ENCODE results near the gene NKAIN4. TPM values are rescaled to one million over a fixed set of nuclear protein-coding genes. Genes with fewer than 3 reads are reported as not detected.

Gene NKAIN4
- total and polyA plus RNA-seq, 8 donors: 1.1 to 18.1 (median 7.8) TPM; not detected in 1

- peak in 2 of 4 donors; percentile 71 to 76 for DNase-seq
- Histone ChIP-seq H3K36me3 (no peaks in the 10 kb centered on the region), H3K27me3 (peaks cover 3 to 79% of the 10 kb centered on the region in 2 donors)
These were observed 23.4 kb downstream of the NKAIN4 start for GRCh38 chr20:63230800-63231268.

GRCh38 chr20:63228806-63229205 is 25.5 kb downstream of the NKAIN4 start:
- peaks cover 3 to 59% of the 10 kb centered on the region in 2 donors for H3K27me3 ChIP-seq
- no peaks in the 10 kb centered on the region for H3K9me3 ChIP-seq
- H3K27ac ChIP-seq: no peak overlapping the region
- intact Hi-C loops (cut with DNase I): no loop called here
- DNase-seq: peak in 1 of 4 donors; percentile 17
- no peak overlapping the region for H3K4me3 ChIP-seq
- peaks cover 0 to 4% of the 10 kb centered on the region in 2 donors for H3K4me1 ChIP-seq
- no peak for TF ChIP-seq CTCF (IDR thresholded peaks at IDR 0.05)
- H3K36me3 ChIP-seq: no peaks in the 10 kb centered on the region
- ATAC-seq: no peak

More at GRCh38 chr20:63230800-63231268, 23.4 kb downstream of the NKAIN4 start:
- peak; percentile 15 to 30 for TF ChIP-seq CTCF (IDR thresholded peaks at IDR 0.05)
- intact Hi-C loops (cut with DNase I): no loop called here
- H3K4me3 ChIP-seq: no peak overlapping the region
- ATAC-seq: peak; percentile 81
- H3K9me3 ChIP-seq: no peaks in the 10 kb centered on the region
- H3K27ac ChIP-seq: no peak overlapping the region
- H3K4me1 ChIP-seq: no peaks in the 10 kb centered on the region

GRCh38 chr20:63227260-63227659 is 27.0 kb downstream of the NKAIN4 start:
- peak in 1 of 4 donors; percentile 26 for DNase-seq
- no peak for ATAC-seq
- Histone ChIP-seq H3K36me3 (no peaks in the 10 kb centered on the region), H3K4me1 (peaks cover 0 to 4% of the 10 kb centered on the region in 2 donors), H3K9me3 (no peaks in the 10 kb centered on the region), H3K27me3 (peaks cover 3 to 44% of the 10 kb centered on the region in 2 donors), H3K27ac (no peak overlapping the region), H3K4me3 (no peak overlapping the region)
- intact Hi-C loops (cut with DNase I): no loop called here
- no peak for TF ChIP-seq CTCF (IDR thresholded peaks at IDR 0.05)

- no peaks in the 10 kb centered on the region for H3K9me3 ChIP-seq
- ATAC-seq (no peak), DNase-seq (peak in 1 of 4 donors; percentile 57)
- peaks cover 0 to 4% of the 10 kb centered on the region in 2 donors for H3K4me1 ChIP-seq
- peaks cover 3 to 41% of the 10 kb centered on the region in 2 donors for H3K27me3 ChIP-seq
- intact Hi-C loops (cut with DNase I): no loop called here
- H3K4me3 ChIP-seq: no peak overlapping the region
- no peak overlapping the region for H3K27ac ChIP-seq
- no peak for TF ChIP-seq CTCF (IDR thresholded peaks at IDR 0.05)
- H3K36me3 ChIP-seq: no peaks in the 10 kb centered on the region
These were observed 28.0 kb downstream of the NKAIN4 start for GRCh38 chr20:63226042-63226943.

GRCh38 chr20:63225082-63225454 is 29.2 kb downstream of the NKAIN4 start:
- no peak for DNase-seq
- ATAC-seq: no peak
- H3K4me1 ChIP-seq: peaks cover 0 to 4% of the 10 kb centered on the region in 2 donors
- no peak overlapping the region for H3K27ac ChIP-seq
- TF ChIP-seq CTCF (IDR thresholded peaks at IDR 0.05): no peak
- H3K36me3 ChIP-seq: no peaks in the 10 kb centered on the region
- H3K4me3 ChIP-seq: no peak overlapping the region
- peaks cover 3 to 39% of the 10 kb centered on the region in 2 donors for H3K27me3 ChIP-seq
- intact Hi-C loops (cut with DNase I): no loop called here
- no peaks in the 10 kb centered on the region for H3K9me3 ChIP-seq
